HepG2 (cell line): Measurements from ENCODE around the gene CACNA1C. TPM values are rescaled to one million over a fixed set of nuclear protein-coding genes. Genes with fewer than 3 reads are reported as not detected.

Source experiments
- ATAC-seq: fragments of 200-7000 bp; cut with Tn5 transposase; 3 replicates; pipeline ENCODE4 v1.9.1; 2020; ENCODE audit warnings: mild to moderate bottlenecking, moderate library complexity
- BruUV-seq: library from RNA; stranded (reverse); fragments of 400-500 nt; replicated peaks from 2 replicates; lab custom pipeline; 2021; lab: Mats Ljungman, UMichigan
- CTCF ChIA-PET: fragments of 300-600 bp; formaldehyde crosslinking; extraction: SDS; loops from one replicate; lab custom pipeline; 2021; ENCODE audit warnings: low total read pairs, inconsistent platforms, low intra/inter-chr PET ratio; lab: Yijun Ruan, JAX
- POLR2A ChIA-PET: fragments of 350-600 bp; sonication (Branson Sonifier 250); formaldehyde crosslinking; loops from one replicate; lab custom pipeline; 2020; ENCODE audit warnings: antibody characterized with exemption, inconsistent platforms; lab: Yijun Ruan, JAX
- DNase-seq: peaks from one replicate; pipeline ENCODE4 v3.0.0-alpha.2; 2015; ENCODE audit warnings: low spot score
- FAIRE-seq: peaks from 3 replicates; lab custom pipeline; 2011; peaks lifted over from hg19 to GRCh38; lab: Jason Lieb, UNC
- H2AFZ ChIP-seq: one replicate; pipeline ENCODE4 v1.6.1; 2011; ENCODE audit warnings: low read length, inconsistent platforms
- H3K27ac ChIP-seq: fragments of 300-600 bp; 3 replicates; pipeline ENCODE4 v1.8.0; 2011; ENCODE audit warnings: mixed run types, mild to moderate bottlenecking, mixed read lengths, low read length, inconsistent platforms; ENCODE audit not compliant: insufficient read depth; ENCODE audit errors: extremely low read length
- H3K27me3 ChIP-seq, 2 experiments: fragments of 200-600 bp in 1 of 2; 2 replicates in 1 of 2; 3 replicates in 1 of 2; pipeline versions ENCODE4 v1.6.0 to v1.8.0; 2011; ENCODE audit warnings: low read length in 2 of 2, mild to moderate bottlenecking in 2 of 2, moderate library complexity in 2 of 2, inconsistent platforms in 1 of 2; ENCODE audit not compliant: insufficient read depth in 2 of 2, control insufficient read depth in 1 of 2
- H3K36me3 ChIP-seq, 2 experiments: fragments of 200-600 bp in 1 of 2; replicated peaks in 1 of 2; 2 replicates in 1 of 2; 3 replicates in 1 of 2; pipeline versions ENCODE4 v1.5.1 to v1.8.0; 2011; ENCODE audit warnings: low read length in 2 of 2, inconsistent platforms in 1 of 2; ENCODE audit not compliant: insufficient read depth in 2 of 2, control insufficient read depth in 1 of 2
- H3K4me1 ChIP-seq: 2 replicates; pipeline ENCODE4 v1.5.1; 2012; ENCODE audit warnings: low read length, inconsistent platforms; ENCODE audit not compliant: insufficient read depth
- H3K4me2 ChIP-seq: 2 replicates; pipeline ENCODE4 v1.6.0; 2011; ENCODE audit warnings: low read depth, low read length, inconsistent platforms
- H3K4me3 ChIP-seq, 3 experiments: fragments of 200-600 bp in 1 of 3; sonication (generic), shearing (Covaris generic) in 1 of 3; replicated peaks in 1 of 3; 2 replicates each; pipeline ENCODE4 v1.5.1; 2011 to 2016; ENCODE audit warnings: low read length in 3 of 3, inconsistent platforms in 2 of 3, low read depth in 2 of 3, mild to moderate bottlenecking in 2 of 3, control low read depth in 1 of 3, mixed read lengths in 1 of 3; ENCODE audit not compliant: insufficient read depth in 1 of 3
- H3K79me2 ChIP-seq: one replicate; pipeline ENCODE4 v1.6.1; 2011; ENCODE audit warnings: low read length, inconsistent platforms; ENCODE audit not compliant: insufficient read depth
- H3K9ac ChIP-seq: 2 replicates; pipeline ENCODE4 v1.6.0; 2011; ENCODE audit warnings: mild to moderate bottlenecking, low read depth, low read length, inconsistent platforms; ENCODE audit not compliant: insufficient read depth
- H3K9me3 ChIP-seq: 2 replicates; pipeline ENCODE4 v1.5.1; 2012; ENCODE audit warnings: mild to moderate bottlenecking, low read length
- H4K20me1 ChIP-seq: 2 replicates; pipeline ENCODE4 v1.6.0; 2011; ENCODE audit warnings: inconsistent platforms, mild to moderate bottlenecking, low read length, moderate library complexity; ENCODE audit not compliant: insufficient read depth
- CBX2 ChIP-seq, 2 experiments: fragments of 200-600 bp in 1 of 2; sonication (generic); formaldehyde crosslinking in 1 of 2; IDR thresholded peaks; 2 replicates each; pipeline versions ENCODE4 v1.7.0 to v1.8.1; 2018 to 2022; ENCODE audit warnings: low read depth in 2 of 2, low read length in 1 of 2, mild to moderate bottlenecking in 1 of 2, missing genetic modification reagents in 1 of 2
- EEA1 ChIP-seq: sonication (generic); formaldehyde crosslinking; IDR thresholded peaks from 2 replicates; pipeline ENCODE4 v1.5.1; 2020; ENCODE audit warnings: mild to moderate bottlenecking, missing genetic modification reagents, borderline replicate concordance
- SIN3A ChIP-seq: IDR thresholded peaks from 2 replicates; pipeline ENCODE4 v1.6.1; 2011; ENCODE audit warnings: low read depth, mild to moderate bottlenecking, control low read depth, low read length, borderline replicate concordance
- TCF12 ChIP-seq, 2 experiments: fragments of 450-650 bp in 1 of 2; sonication (generic) in 1 of 2; formaldehyde crosslinking in 1 of 2; IDR thresholded peaks; 2 replicates each; pipeline versions ENCODE4 v1.6.1 to v1.8.0; 2017 to 2022; ENCODE audit warnings: antibody characterized with exemption in 1 of 2, mild to moderate bottlenecking in 1 of 2, missing genetic modification reagents in 1 of 2, moderate library complexity in 1 of 2
- ZNF513 ChIP-seq: sonication (generic); formaldehyde crosslinking; conservative IDR thresholded peaks from 2 replicates; pipeline ENCODE4 v1.5.0; 2020; ENCODE audit warnings: missing genetic modification reagents
- ZNF652 ChIP-seq: IDR thresholded peaks from 2 replicates; pipeline ENCODE4 v1.6.1; 2016; ENCODE audit warnings: low read depth, borderline replicate concordance
- ZXDC ChIP-seq: sonication (generic); formaldehyde crosslinking; IDR thresholded peaks from 2 replicates; pipeline ENCODE4 v1.5.0; 2020; ENCODE audit warnings: mild to moderate bottlenecking, missing genetic modification reagents
- WGBS: methylation state at CpG from one replicate; pipeline ENCODE4 v1.1.6; 2017; ENCODE audit warnings: low lambda C conversion rate; 5-methylcytosine and 5-hydroxymethylcytosine counted together
- in situ Hi-C: cut with HindIII; loops from 2 replicates; pipeline ENCODE4 v1.10.0; 2017; ENCODE audit warnings: low pct_unique_long_range_greater_than_20kb; ENCODE audit not compliant: extremely low pct_ligation_motif_present
- intact Hi-C: fragments of 100-400 bp; cut with micrococcal nuclease; formaldehyde crosslinking; loops from one replicate; pipeline ENCODE4 v1.10.0; 2022; ENCODE audit not compliant: unreplicated experiment
- polyA plus RNA-seq, 8 experiments: library from polyadenylated mRNA; depleted of rRNA in 3 of 8; stranded (reverse) in 7 of 8; unstranded in 1 of 8; fragments of >200 nt; fragmentation: Illumina TruSeq in 4 of 8; extraction: Trizol in 4 of 8; gene quantifications; 2 replicates each; pipeline versions ENCODE4 v1.2.1 to v1.2.3, GENCODE V29; 2011 to 2016; ENCODE audit warnings: low read depth in 4 of 8, missing spikeins in 1 of 8, mixed read lengths in 1 of 8; ENCODE audit not compliant: insufficient read depth in 1 of 8
- total RNA-seq, 5 experiments: library from RNA; depleted of rRNA; stranded (reverse); fragments of >200 nt; fragmentation: Illumina TruSeq; extraction: Trizol; gene quantifications; 2 replicates each; pipeline ENCODE4 v1.2.3, GENCODE V29; 2016; ENCODE audit warnings: low read depth in 1 of 5
- TF ChIP-seq, protein P1 (sequence below): fragments of 450-650 bp; IDR thresholded peaks from 2 replicates; pipeline ENCODE4 v1.6.1; 2017
- TF ChIP-seq, protein P2 (sequence below): sonication (generic); formaldehyde crosslinking; IDR thresholded peaks from 2 replicates; pipeline ENCODE4 v1.9.0; 2022; ENCODE audit warnings: low read depth, missing genetic modification reagents
- TF ChIP-seq, protein P3 (sequence below): sonication (generic); formaldehyde crosslinking; IDR thresholded peaks from 2 replicates; pipeline ENCODE4 v1.4.0; 2020; ENCODE audit warnings: missing genetic modification reagents, borderline replicate concordance

Gene CACNA1C
- total and polyA plus RNA-seq, 2 of the 13 experiments (the other 11 are each of a cell fraction or from before 2014, with no cell fraction given): not detected

GRCh38 chr12:2364631-2365051 lies 311.9 kb downstream of the CACNA1C start:
- DNase-seq (no peak), FAIRE-seq (no peak), ATAC-seq (no peak)
- Histone ChIP-seq H3K36me3 (no peaks in the 10 kb centered on the region), H3K79me2 (no peaks in the 10 kb centered on the region), H3K9me3 (no peaks in the 10 kb centered on the region), H4K20me1 (no peaks in the 10 kb centered on the region), H3K4me3 (no peak overlapping the region), H3K9ac (no peak overlapping the region), H2AFZ (no peak overlapping the region), H3K4me1 (no peaks in the 10 kb centered on the region), H3K27me3 (peaks cover 0 to 20% of the 10 kb centered on the region in 2 experiments; a peak in 3 of 5 replicates), H3K4me2 (no peak overlapping the region), H3K27ac (no peak overlapping the region)
- ChIA-PET POLR2A (no interaction called here), CTCF (no interaction called here)
- in situ Hi-C loops (no loop called here), intact Hi-C loops (no loop called here)
- 17% methylated on average over 9 of the region's 9 CpGs for WGBS
- BruUV-seq: no TSS peak
- TF ChIP-seq CBX2 (IDR thresholded peaks at IDR 0.05; ENCODE audit: low read depth, low read length) (no peak), CBX2 (CRISPR knock-in tag; IDR thresholded peaks at IDR 0.05; ENCODE audit: low read depth) (no peak), SIN3A (no peak), ZNF513 (CRISPR knock-in tag) (no peak), ZXDC (CRISPR knock-in tag) (no peak), EEA1 (CRISPR knock-in tag) (no peak), ZNF652 (CRISPR knock-in tag) (no peak), TCF12 (IDR thresholded peaks at IDR 0.05) (no peak), TCF12 (CRISPR knock-in tag; IDR thresholded peaks at IDR 0.05) (no peak)
- TF ChIP-seq, protein P1, sequence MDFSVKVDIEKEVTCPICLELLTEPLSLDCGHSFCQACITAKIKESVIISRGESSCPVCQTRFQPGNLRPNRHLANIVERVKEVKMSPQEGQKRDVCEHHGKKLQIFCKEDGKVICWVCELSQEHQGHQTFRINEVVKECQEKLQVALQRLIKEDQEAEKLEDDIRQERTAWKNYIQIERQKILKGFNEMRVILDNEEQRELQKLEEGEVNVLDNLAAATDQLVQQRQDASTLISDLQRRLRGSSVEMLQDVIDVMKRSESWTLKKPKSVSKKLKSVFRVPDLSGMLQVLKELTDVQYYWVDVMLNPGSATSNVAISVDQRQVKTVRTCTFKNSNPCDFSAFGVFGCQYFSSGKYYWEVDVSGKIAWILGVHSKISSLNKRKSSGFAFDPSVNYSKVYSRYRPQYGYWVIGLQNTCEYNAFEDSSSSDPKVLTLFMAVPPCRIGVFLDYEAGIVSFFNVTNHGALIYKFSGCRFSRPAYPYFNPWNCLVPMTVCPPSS: no peak
- TF ChIP-seq, protein P2, sequence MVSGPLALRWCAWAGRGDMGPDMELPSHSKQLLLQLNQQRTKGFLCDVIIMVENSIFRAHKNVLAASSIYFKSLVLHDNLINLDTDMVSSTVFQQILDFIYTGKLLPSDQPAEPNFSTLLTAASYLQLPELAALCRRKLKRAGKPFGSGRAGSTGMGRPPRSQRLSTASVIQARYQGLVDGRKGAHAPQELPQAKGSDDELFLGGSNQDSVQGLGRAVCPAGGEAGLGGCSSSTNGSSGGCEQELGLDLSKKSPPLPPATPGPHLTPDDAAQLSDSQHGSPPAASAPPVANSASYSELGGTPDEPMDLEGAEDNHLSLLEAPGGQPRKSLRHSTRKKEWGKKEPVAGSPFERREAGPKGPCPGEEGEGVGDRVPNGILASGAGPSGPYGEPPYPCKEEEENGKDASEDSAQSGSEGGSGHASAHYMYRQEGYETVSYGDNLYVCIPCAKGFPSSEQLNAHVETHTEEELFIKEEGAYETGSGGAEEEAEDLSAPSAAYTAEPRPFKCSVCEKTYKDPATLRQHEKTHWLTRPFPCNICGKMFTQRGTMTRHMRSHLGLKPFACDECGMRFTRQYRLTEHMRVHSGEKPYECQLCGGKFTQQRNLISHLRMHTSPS: no peak
- TF ChIP-seq, protein P3, sequence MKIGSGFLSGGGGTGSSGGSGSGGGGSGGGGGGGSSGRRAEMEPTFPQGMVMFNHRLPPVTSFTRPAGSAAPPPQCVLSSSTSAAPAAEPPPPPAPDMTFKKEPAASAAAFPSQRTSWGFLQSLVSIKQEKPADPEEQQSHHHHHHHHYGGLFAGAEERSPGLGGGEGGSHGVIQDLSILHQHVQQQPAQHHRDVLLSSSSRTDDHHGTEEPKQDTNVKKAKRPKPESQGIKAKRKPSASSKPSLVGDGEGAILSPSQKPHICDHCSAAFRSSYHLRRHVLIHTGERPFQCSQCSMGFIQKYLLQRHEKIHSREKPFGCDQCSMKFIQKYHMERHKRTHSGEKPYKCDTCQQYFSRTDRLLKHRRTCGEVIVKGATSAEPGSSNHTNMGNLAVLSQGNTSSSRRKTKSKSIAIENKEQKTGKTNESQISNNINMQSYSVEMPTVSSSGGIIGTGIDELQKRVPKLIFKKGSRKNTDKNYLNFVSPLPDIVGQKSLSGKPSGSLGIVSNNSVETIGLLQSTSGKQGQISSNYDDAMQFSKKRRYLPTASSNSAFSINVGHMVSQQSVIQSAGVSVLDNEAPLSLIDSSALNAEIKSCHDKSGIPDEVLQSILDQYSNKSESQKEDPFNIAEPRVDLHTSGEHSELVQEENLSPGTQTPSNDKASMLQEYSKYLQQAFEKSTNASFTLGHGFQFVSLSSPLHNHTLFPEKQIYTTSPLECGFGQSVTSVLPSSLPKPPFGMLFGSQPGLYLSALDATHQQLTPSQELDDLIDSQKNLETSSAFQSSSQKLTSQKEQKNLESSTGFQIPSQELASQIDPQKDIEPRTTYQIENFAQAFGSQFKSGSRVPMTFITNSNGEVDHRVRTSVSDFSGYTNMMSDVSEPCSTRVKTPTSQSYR (CRISPR knock-in tag): no peak
